Activated naive CD4-positive, alpha-beta T cell (primary cell): ENCODE measurements around the gene NHERF1.

Source experiments
- DNase-seq, 4 experiments: peaks; one replicate each; lab custom pipeline; 2025; lab: John Stamatoyannopoulos, UW

The NHERF1 gene

GRCh38 chr17:74748529-74749278, at the start of gene NHERF1:
NHERF1 (plus strand) TSS chr17:74748628; CDS start chr17:74748847, 219 bp downstream.
- peak; percentile 71 to 94 (median 82) for DNase-seq

DNA sequence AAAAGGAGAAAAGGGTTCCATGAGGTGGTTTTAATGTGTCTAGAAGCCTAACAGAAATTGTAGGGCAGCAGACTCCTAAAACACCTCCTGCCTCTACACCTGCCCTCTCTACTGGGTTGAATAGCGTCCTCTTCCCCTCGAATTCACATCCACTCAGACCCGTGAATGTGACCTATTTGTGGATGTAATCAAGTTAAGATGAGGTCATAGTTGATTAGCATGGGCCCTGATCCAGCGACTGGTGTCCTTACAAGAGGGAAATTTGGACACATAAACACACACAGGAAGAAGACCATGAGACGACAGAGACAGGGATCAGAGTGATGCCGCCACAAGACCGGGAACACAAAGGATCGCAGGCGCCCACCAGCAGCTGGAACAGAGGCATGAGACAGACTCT, 49.2 kb upstream of the NHERF1 start:
- no peak for DNase-seq

DNA sequence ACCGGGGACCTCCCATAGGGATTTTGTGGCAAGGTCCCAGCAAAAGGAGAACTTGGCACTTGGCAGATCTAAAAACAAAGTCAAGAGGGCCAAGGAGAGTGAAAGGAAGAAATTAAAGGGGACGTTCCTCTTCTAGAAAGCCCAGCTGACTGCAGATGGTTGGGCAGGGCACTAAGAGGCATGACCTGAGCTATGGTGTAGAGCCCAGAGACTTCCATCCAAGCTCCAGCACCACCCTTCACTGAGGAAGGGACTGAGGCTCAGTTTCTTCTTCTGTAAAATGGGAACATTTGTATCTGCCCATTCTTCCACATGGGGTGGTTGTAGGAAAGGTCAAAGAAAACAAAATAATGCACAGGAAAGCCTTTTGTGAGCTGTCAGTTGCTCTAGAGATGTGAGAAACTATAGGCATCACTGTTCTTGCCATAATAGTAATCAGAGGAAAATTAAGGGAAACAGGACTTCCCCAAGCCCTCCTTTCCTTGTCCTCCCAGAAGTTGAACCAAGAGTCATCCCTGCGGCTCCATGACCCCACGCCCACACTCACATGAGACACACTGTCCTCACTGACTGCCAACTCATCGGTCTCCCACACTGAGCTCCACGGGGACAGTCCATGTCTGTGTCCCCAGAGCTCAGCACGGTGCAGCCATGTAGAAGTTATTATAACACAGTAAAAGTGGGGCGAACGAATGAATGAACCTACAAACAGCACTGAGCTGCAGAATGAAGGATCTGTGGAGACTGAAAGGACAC, 46.1 kb upstream of the NHERF1 start:
- no peak for DNase-seq

GRCh38 chr17:74703311-74703710, 45.1 kb upstream of the NHERF1 start:
- DNase-seq, result no peak

DNA sequence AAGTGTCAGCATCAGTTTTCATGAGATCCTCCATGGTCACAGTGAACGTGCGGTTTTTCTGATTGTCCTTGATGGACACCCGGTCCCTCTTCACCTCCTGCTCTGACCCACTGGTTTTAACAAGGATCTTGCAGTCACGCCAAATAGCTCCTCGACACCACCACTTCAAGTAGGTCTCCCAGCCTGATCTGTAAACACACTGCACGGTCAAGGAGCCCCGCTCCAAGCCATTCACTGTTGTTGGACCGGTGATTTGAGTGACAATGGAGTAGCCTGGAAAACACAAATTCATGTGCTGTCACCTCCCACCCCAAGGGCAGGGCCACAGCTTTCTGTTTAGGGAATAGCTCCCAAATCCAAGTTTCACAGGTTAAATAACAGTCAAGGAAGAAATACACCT, 43.9 kb upstream of the NHERF1 start:
- DNase-seq, result no peak

DNA sequence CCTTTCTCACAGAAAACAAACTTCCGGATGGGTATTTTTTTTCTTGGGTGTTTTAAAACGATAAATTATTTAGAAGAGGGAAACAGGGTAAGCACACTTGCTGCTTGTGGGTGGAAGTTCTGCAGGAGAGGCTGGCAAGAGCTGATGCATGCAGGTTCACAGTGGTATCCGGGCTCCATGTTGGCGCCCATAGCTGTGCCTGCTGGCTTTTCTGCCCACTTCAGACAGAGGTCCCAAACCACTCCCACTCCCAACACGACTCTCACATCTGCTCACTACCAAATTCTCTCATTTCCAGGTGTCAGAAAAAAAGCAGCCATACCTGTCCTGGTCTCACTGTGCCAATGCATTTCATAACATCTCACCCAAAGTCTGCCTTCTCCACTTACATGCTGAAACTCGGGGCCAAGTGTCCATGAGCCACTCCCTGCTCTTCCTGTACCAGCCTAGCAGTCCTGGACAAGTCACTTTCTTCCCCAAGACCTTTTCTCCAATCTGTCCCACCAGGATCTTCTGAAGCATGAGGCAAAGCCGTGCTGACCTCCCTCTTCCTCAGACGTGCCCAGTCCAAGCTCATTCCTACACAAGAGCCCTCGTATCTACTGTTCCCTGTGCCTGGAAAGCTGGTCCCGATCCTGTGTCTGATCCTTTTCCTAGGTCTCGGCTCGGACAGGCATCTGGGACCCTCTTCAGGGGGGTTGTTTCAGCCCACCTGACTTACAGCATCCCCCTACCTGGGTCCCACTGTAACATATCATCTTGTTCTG, 37.2 kb upstream of the NHERF1 start:
- no peak for DNase-seq

GRCh38 chr17:74712301-74712700, 36.1 kb upstream of the NHERF1 start:
- DNase-seq, result no peak

DNA sequence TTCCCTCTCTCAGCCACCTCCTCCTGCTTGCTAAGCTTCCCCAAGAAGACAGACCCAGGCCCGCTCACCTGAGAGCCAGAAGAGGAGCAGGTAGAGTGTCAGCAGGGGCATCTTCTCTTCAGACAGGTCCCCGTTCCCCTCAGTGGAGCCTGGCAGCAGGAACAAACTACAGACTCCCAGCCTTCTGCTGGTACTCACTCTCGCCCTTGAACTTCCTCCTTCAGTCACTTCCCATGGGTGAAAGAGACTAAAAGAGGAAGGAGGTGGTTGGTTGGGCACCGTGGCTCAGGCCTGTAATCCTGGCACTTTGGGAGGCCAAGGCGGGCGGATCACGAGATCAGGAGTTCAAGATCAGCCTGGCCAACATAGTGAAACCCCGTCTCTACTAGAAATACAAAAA, 35.7 kb upstream of the NHERF1 start, which contains the start of gene CD300LF:
Gene CD300LF (minus strand): TSS at position 168 of the 400 bp plus-strand sequence. CDS start 57 bp downstream, at position 111.
- no peak for DNase-seq

- DNase-seq, result no peak
Measured at GRCh38 chr17:74713171-74713755, 35.2 kb upstream of the NHERF1 start.

DNA sequence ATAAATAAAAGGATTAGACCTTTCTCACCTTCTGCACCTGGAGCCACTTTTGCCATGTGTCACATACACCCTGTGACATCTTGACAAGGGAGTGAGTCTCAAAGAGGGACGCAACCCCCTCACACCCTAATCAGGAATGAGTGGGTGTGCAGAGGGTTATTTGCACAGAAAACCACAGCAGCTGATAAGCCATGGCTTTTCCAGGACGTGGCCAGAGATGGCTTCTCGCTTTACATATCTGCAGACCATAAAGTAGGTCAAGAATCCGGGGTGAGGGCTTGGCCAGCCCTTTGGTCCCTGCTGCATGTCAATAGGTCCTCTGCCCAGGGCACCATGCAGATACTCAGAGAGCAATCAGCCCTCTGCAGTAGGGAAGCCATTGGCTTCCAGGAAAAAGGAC, 33.3 kb upstream of the NHERF1 start:
- DNase-seq, result no peak

- DNase-seq, result no peak
Measured at GRCh38 chr17:74720506-74720905, 27.9 kb upstream of the NHERF1 start.

GRCh38 chr17:74722782-74723181, 25.6 kb upstream of the NHERF1 start:
- no peak for DNase-seq

DNA sequence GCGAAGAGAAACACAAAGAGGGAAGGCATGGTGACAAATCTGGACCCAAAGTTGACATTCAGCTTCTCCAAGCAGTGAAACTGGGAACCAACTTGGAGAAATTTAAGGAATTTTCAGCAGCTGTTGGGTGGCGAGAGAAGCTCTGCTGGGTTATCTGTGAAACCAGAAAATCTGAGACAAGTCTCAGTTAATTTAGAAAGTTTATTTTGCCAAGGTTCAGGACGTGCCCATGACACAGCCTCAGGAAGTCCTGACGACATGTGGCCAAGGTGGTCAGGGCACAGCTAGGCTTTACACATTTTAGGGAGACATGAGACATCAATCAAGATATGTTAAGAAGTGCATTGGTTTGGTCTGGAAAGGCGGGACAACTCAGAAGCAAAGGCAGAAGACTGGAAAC, 24.5 kb upstream of the NHERF1 start:
- DNase-seq, result no peak

DNA sequence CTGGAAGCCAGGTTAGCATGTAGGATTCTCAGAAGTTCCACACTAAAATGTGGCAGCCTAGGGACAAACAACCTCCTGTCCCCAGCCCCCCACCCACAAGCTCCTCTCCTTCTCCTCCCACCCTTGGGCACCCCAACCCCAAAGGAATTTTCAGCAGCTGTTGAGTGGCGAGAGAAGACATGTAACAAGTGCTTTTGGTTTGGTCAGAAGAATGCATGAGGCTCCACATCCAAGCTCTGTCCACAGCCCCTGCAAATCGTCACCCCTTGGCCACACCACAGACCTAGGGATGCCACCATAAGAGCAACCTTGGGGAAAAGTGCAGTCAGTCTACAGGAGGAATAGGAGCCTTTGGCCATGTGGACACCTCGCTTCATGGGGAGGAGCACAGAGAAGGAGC, 23.3 kb upstream of the NHERF1 start:
- DNase-seq, result no peak

- DNase-seq, result no peak
Measured at GRCh38 chr17:74728033-74728701, 20.3 kb upstream of the NHERF1 start.

DNA sequence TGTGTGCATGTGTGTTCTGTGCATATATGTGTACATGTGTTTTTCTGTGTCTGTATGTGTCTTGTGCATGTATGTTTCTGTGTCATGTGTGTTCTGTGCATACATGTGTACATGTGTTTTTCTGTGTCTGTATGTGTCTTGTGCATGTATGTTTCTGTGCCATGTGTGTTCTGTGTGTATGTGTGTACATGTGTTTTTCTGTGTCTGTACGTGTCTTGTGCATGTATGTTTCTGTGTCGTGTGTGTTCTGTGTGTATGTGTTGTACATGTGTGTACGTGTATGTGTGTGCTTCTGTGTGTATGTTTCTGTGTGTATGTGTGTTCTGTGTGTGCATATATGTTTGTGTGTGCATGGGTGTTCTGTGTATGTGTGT, 19.7 kb upstream of the NHERF1 start:
- no peak for DNase-seq

GRCh38 chr17:74729368-74729767, 19.1 kb upstream of the NHERF1 start:
- no peak for DNase-seq

DNA sequence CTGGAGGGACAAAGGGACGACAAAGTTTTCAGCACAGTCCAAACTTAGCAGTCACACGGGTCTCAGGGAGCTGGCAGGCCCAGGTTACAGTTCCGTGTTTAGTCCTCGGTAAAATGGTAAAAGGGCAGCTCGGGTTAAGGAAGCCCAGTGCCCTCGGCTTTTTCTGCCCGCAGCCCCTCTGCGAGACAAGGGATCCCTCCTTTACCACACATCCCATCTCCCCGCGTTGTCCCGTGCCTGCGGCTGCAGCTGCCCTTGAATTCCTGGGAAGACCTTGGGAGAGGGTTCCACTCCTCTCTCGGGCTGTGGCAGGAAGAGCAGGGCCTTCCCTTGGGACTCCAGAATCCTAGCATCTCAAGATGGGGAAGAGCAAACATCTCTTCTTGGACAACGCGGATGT, 18.6 kb upstream of the NHERF1 start:
- DNase-seq, result no peak

DNA sequence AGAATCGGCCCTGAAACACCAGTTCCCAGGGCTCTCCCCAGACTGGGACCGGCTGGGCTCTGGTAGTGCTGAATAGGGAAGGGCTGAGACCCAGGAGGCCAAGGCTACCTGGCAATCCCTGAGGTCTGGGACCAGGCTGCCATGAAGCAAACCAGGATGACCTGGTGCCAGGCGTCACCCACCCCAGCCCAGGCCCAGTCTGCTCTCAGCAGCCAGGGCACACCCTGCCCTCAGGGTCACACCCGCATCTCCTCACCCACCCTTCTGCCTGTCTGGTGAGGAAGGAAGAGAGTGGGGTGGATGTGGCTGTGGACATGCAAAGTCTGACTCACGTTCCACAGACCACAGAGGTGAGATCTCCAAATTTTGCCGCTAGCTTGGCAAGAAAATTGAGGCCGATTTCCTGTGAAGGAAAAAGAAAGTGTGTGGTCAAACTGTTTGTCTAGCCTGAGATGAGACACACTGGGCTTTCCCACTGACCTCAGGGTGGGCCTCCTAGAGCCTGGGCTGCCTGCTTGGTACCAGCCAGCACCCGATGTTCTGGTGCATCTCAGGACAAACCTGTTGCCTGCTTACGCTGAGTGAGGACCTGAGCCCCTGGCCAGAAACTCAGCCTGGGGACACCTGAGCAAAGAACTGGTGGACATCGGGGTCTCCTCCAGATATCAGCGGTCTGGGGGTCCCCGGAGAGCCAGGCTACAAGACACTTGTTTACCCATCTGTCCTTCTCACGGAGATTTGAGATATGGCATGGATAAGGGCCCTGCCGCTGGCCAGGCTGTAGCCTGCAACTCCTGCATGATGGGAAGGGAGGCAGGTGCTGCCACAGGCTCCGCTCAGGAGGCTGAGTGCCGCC, 17.7 kb upstream of the NHERF1 start:
- no peak for DNase-seq

GRCh38 chr17:74731347-74731605, 17.2 kb upstream of the NHERF1 start:
- no peak for DNase-seq
